ENCODE measurements around the gene SUGP2.

GRCh38 chr19:19063183-19064097 lies 30.1 kb upstream of the SUGP2 start, which contains the start of gene SLC25A42:
- TF ChIP-seq CTCF (IDR thresholded peaks at IDR 0.05) (no peak), POLR2A (IDR thresholded peaks at IDR 0.05) (no peak), EP300 (IDR thresholded peaks at IDR 0.05) (no peak)

Data from stomach (tissue), 4 donors.